A673 (cell line): Measurements from ENCODE around the gene EMID1. TPM values are rescaled to one million over a fixed set of nuclear protein-coding genes. Genes with fewer than 3 reads are reported as not detected.

Experiments
- BruUV-seq: library from RNA; stranded (reverse); fragments of 400-500 nt; replicated peaks from 2 replicates; lab custom pipeline; 2021; lab: Mats Ljungman, UMichigan
- CTCF ChIA-PET: fragments of 300-600 bp; sonication (Branson Sonifier 250); formaldehyde crosslinking; loops from one replicate; lab custom pipeline; 2022; ENCODE audit warnings: antibody characterized with exemption; lab: Charles Lee
- POLR2A ChIA-PET: fragments of 300-600 bp; sonication (Branson Sonifier 250); formaldehyde crosslinking; loops from one replicate; lab custom pipeline; 2022; ENCODE audit warnings: antibody characterized with exemption; ENCODE audit not compliant: low non-redundant PET; lab: Charles Lee
- DNase-seq: peaks from one replicate; pipeline ENCODE4 v3.0.0-alpha.2; 2015; ENCODE audit warnings: low spot score
- H3K27ac ChIP-seq: fragments of 200-600 bp; sonication (generic); 2 replicates; pipeline ENCODE4 v1.5.1; 2016; ENCODE audit warnings: mixed run types, low read depth, mild to moderate bottlenecking, mixed read lengths, antibody characterized with exemption, low read length; ENCODE audit not compliant: poor library complexity, severe bottlenecking
- H3K27me3 ChIP-seq: fragments of 200-600 bp; sonication (generic); replicated peaks from 2 replicates; pipeline ENCODE4 v1.6.1; 2017; ENCODE audit warnings: mixed run types, low read depth, mild to moderate bottlenecking, mixed read lengths, antibody characterized with exemption, low read length; ENCODE audit not compliant: insufficient read depth, poor library complexity
- H3K36me3 ChIP-seq: fragments of 200-600 bp; sonication (generic); 2 replicates; pipeline ENCODE4 v1.6.1; 2016; ENCODE audit warnings: mixed run types, mild to moderate bottlenecking, mixed read lengths, antibody characterized with exemption, low read length; ENCODE audit not compliant: insufficient read depth, poor library complexity, severe bottlenecking
- H3K4me1 ChIP-seq: fragments of 200-600 bp; sonication (generic); 2 replicates; pipeline ENCODE4 v1.6.1; 2017; ENCODE audit warnings: mixed run types, mild to moderate bottlenecking, mixed read lengths, antibody characterized with exemption, low read length; ENCODE audit not compliant: insufficient read depth, poor library complexity, severe bottlenecking
- H3K4me3 ChIP-seq: fragments of 200-600 bp; sonication (generic); 2 replicates; pipeline ENCODE4 v1.5.1; 2016; ENCODE audit warnings: low read depth, mixed run types, mild to moderate bottlenecking, mixed read lengths, low read length; ENCODE audit not compliant: poor library complexity, severe bottlenecking
- H3K9me3 ChIP-seq: fragments of 200-600 bp; sonication (generic); 2 replicates; pipeline ENCODE4 v1.6.1; 2016; ENCODE audit warnings: mixed run types, low read depth, mild to moderate bottlenecking, mixed read lengths, antibody characterized with exemption, low read length; ENCODE audit not compliant: poor library complexity, severe bottlenecking
- CTCF ChIP-seq: fragments of 300-800, 200-600 bp; sonication (generic); conservative IDR thresholded peaks from 2 replicates; pipeline ENCODE4 v1.5.1; 2017; ENCODE audit warnings: low read depth, mild to moderate bottlenecking, antibody characterized with exemption, low read length, moderate library complexity, mixed read lengths
- EZH2 ChIP-seq: fragments of 200-600 bp; sonication (generic); IDR thresholded peaks from 2 replicates; pipeline ENCODE4 v1.6.1; 2017; ENCODE audit warnings: borderline replicate concordance, low read depth, mild to moderate bottlenecking, mixed read lengths, antibody characterized with exemption, low read length; ENCODE audit not compliant: poor library complexity, severe bottlenecking
- intact Hi-C: fragments of 100-400 bp; cut with micrococcal nuclease; formaldehyde crosslinking; loops from one replicate; pipeline ENCODE4 v1.10.0; 2022; ENCODE audit not compliant: unreplicated experiment
- total RNA-seq: library from RNA; stranded (reverse); gene quantifications from 2 replicates; pipeline ENCODE4 v1.2.3, GENCODE V29; 2021

The EMID1 gene
- total RNA-seq, 1 experiment from 2014 or later, result not detected

DNA sequence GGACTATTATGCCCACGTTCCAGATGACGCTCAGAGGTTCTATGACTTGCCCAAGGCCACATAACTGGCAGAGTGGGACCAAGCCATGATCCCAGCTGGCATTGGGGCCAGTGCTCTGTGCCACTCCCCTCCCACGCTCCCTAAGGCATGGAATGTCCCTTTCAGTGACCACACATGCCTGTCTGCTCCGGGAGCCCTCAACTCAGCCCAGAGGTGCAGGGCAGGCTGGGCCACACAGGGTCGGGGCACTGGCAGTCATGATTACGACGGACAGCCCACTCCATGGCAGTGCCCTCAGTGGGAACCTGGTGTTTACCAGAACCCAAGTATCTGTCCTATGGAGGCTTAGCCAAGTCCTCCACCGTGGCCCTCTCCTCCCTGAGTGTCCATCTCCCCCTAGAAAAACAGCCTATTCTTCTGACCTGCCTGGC, 52.1 kb downstream of the EMID1 start:
- ChIA-PET CTCF (no interaction called here), POLR2A (no interaction called here)

GRCh38 chr22:29258407-29259252, 52.9 kb downstream of the EMID1 start:
- Histone ChIP-seq H3K4me1 (no peaks in the 10 kb centered on the region), H3K4me3 (no peak overlapping the region), H3K27me3 (no peaks in the 10 kb centered on the region), H3K9me3 (no peaks in the 10 kb centered on the region), H3K27ac (no peak overlapping the region), H3K36me3 (peaks cover 13% of the 10 kb centered on the region)
- DNase-seq, result no peak
- no peak for TF ChIP-seq CTCF
- TF ChIP-seq EZH2, result no peak
- ChIA-PET POLR2A (no interaction called here), CTCF (no interaction called here)
- intact Hi-C loops, result no loop called here
- BruUV-seq, result no TSS peak

More for the DNA sequence above, 52.1 kb downstream of the EMID1 start:
- TF ChIP-seq EZH2, result no peak
- no peak for TF ChIP-seq CTCF
- no peaks in the 10 kb centered on the region for H3K27me3 ChIP-seq
- no TSS peak for BruUV-seq
- H3K27ac ChIP-seq, result no peak overlapping the region
- H3K9me3 ChIP-seq, result no peaks in the 10 kb centered on the region
- peaks cover 11% of the 10 kb centered on the region for H3K36me3 ChIP-seq
- H3K4me1 ChIP-seq, result no peaks in the 10 kb centered on the region
- DNase-seq, result no peak
- H3K4me3 ChIP-seq, result no peak overlapping the region
- intact Hi-C loops, result no loop called here

DNA sequence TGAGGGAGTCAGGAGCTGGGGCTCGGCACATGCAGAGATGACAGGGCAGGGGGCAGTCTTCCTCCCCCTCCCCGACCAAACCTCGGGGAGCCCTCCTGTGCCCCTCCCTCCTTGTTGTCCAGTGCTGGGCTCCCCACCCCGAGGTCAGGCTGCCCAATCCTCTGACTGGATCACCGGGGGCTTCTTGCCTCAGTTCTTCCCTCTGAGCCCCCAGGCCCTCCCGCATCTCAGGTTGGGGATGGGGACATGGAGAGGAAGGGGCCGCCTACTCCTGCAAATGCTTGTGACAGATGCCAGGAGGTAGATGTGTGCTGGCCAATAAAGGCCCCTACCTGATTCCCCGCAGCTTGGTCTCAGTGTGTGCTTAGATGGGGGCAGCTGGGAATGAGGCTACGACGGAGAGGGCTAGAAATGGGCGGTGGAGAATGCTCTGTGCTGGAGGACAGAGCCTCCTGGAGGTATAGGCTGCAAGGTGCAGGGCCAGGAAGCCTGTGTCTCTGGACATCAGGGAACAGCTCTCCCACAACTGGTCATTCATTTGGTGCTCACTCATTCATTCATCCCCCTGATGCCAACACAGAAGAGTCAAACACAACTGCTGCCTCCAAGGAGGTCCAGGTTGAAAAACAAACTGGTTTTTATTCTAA, 53.7 kb downstream of the EMID1 start:
- TF ChIP-seq CTCF, result 0 out of 2 replicates have a peak, but pooled peaks have one; percentile 11
- TF ChIP-seq EZH2, result no peak
- Histone ChIP-seq H3K27me3 (no peaks in the 10 kb centered on the region), H3K36me3 (peaks cover 20% of the 10 kb centered on the region), H3K27ac (no peak overlapping the region), H3K4me1 (no peaks in the 10 kb centered on the region), H3K4me3 (no peak overlapping the region), H3K9me3 (no peaks in the 10 kb centered on the region)
- BruUV-seq, result no TSS peak
- no peak for DNase-seq
- CTCF ChIA-PET, result no interaction called here
- intact Hi-C loops, result no loop called here
- POLR2A ChIA-PET, result no interaction called here
